ENCODE results near the gene MRPL23.

- TF ChIP-seq YY1 (IDR thresholded peaks at IDR 0.05; ENCODE audit: insufficient read depth, insufficient read length) (no peak), SUZ12 (IDR thresholded peaks at IDR 0.05; ENCODE audit: extremely low read depth, insufficient read depth, insufficient read length) (no peak)
Observed at GRCh38 chr11:1983601-1983961, 36.4 kb downstream of the MRPL23 start.
